ENCODE data around the gene GABBR2. TPM values are rescaled to one million over a fixed set of nuclear protein-coding genes. Genes with fewer than 3 reads are reported as not detected.

Gene GABBR2
- total RNA-seq, 4 donors from 2014 or later, result 0.32 to 1.7 TPM; not detected in 2

DNA sequence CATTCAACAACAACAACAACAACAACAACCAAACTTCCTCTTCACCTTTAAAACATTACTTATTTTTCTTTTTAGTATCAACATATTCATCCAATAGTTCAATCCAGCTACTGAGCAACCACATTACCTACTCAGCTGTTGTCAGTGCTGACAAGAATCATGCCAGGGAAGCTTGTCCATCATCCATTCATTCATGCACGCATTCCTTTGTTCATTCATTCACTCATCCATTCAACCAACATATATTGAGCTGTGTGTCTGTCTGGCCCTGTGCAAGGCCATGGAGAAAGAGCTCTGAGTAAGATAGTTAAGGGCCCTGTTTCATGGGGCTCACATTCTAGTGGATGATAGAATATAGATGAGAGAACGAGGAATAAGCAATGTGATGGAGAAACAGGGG is 373.1 kb downstream of the GABBR2 start:
- no peaks in the 10 kb centered on the region for H3K4me1 ChIP-seq
- no peak for DNase-seq (ENCODE audit: low spot score in 2 of 2)
- no peaks in the 10 kb centered on the region for H3K9me3 ChIP-seq
- TF ChIP-seq POLR2A (IDR thresholded peaks at IDR 0.05) (no peak), POLR2AphosphoS5 (IDR thresholded peaks at IDR 0.05) (no peak)
- H3K36me3 ChIP-seq, result no peaks in the 10 kb centered on the region
- H3K4me3 ChIP-seq, result no peak overlapping the region
- WGBS, result 86% methylated on average over 2 of the region's 2 CpGs
- H3K27ac ChIP-seq, result no peak overlapping the region
- H3K27me3 ChIP-seq, result peaks cover 3% of the 10 kb centered on the region

DNA sequence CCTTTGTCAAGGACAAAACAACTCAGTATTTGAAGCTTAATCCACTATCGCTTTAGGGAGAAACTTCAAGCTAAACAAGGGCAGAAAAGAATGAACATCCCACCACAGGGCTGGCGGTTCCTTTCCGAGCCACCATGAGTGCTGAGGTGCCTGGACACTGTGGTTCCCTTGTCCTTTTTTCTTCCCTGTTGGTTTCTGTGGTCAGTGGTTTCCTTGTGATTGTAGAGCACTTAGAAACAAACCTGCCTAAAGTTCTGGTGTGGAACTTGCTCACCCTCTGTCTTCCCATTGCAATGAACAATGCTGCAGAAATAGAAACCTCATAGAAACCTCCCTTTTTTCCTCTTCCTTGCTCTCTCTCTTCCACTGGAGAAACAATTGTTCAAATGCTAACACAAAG is 373.9 kb downstream of the GABBR2 start:
- TF ChIP-seq POLR2AphosphoS5 (IDR thresholded peaks at IDR 0.05) (no peak), EP300 (IDR thresholded peaks at IDR 0.05) (no peak), POLR2A (IDR thresholded peaks at IDR 0.05) (no peak)
- TF ChIP-seq, protein P1, sequence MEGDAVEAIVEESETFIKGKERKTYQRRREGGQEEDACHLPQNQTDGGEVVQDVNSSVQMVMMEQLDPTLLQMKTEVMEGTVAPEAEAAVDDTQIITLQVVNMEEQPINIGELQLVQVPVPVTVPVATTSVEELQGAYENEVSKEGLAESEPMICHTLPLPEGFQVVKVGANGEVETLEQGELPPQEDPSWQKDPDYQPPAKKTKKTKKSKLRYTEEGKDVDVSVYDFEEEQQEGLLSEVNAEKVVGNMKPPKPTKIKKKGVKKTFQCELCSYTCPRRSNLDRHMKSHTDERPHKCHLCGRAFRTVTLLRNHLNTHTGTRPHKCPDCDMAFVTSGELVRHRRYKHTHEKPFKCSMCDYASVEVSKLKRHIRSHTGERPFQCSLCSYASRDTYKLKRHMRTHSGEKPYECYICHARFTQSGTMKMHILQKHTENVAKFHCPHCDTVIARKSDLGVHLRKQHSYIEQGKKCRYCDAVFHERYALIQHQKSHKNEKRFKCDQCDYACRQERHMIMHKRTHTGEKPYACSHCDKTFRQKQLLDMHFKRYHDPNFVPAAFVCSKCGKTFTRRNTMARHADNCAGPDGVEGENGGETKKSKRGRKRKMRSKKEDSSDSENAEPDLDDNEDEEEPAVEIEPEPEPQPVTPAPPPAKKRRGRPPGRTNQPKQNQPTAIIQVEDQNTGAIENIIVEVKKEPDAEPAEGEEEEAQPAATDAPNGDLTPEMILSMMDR (IDR thresholded peaks at IDR 0.05), result no peak
- Histone ChIP-seq H3K27ac (no peak overlapping the region), H3K4me3 (no peak overlapping the region), H3K4me1 (no peaks in the 10 kb centered on the region), H3K27me3 (peaks cover 3% of the 10 kb centered on the region), H3K9me3 (no peaks in the 10 kb centered on the region), H3K36me3 (no peaks in the 10 kb centered on the region)
- WGBS, result 86% methylated on average over 3 of the region's 3 CpGs
- DNase-seq (ENCODE audit: low spot score in 2 of 2), result no peak

DNA sequence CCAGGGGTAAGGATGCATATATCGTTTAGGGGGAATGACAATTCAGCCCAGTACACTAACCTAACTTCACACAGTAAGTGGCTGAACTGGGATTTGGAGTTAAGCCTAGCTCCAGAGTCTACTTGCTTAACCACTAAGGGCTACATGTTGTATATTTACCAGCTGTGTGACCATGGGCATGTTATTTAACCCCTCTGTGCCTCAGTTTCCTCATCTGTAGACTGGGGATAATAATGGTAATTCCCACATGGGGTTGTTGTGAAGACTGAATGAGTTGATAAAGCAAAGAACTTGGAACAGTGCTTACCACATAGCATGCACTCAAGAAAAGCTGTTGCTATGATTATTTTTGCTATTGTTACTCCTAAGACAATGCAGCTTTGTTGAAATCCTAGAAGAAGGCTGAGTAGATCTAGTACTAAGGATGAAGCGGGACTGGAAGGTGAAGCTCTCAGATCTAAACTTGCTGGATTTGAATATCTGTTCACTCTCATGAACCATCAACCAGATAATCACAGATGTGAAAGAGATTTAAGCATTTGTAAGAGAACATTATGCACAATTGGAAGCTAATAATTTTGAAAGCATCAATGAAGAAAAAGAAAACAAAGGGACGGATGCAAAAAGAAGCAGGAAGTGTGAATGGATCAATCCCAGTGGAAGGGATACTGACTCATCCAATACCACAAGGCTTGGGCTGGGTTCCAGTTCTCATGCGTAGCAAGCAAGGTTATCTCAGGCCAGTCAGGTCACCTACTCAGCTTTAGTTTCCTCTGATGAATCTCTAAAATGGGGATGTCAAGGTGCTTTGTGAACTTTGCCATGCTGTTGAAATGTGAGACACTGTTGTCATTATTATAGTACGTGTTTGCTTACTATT is 374.8 kb downstream of the GABBR2 start:
- Histone ChIP-seq H3K4me3 (no peak overlapping the region), H3K27ac (no peak overlapping the region), H3K36me3 (no peaks in the 10 kb centered on the region), H3K27me3 (peaks cover 9% of the 10 kb centered on the region), H3K9me3 (no peaks in the 10 kb centered on the region), H3K4me1 (no peaks in the 10 kb centered on the region)
- DNase-seq (ENCODE audit: low spot score in 2 of 2), result no peak
- WGBS, result 60% methylated on average over 5 of the region's 5 CpGs
- TF ChIP-seq EP300 (IDR thresholded peaks at IDR 0.05) (no peak), POLR2A (IDR thresholded peaks at IDR 0.05) (no peak), POLR2AphosphoS5 (IDR thresholded peaks at IDR 0.05) (no peak)
- TF ChIP-seq, protein P1 (IDR thresholded peaks at IDR 0.05), result no peak

DNA sequence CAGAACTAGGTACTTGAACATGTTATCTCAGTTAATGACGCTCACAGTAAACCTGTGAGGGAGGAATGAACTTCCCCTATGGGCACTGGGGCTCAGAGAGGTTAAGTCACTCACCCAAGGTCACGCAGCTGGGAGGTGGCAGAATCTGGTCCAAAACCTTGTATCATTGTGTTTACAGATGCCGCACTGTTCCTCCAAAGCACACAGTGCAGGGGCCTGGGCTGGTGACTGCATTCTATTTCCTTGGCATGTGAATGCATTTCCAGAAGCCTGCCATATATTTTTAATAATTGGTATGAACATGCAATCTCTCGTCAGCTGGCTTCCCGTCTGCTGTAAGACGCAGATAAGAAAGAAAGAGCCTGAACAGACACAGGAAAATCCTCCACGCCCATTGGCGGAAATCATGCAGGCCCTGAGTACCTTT is 376.3 kb downstream of the GABBR2 start:
- H3K9me3 ChIP-seq, result no peaks in the 10 kb centered on the region
- H3K27me3 ChIP-seq, result peaks cover 9% of the 10 kb centered on the region
- no peak overlapping the region for H3K27ac ChIP-seq
- TF ChIP-seq EP300 (IDR thresholded peaks at IDR 0.05) (no peak), POLR2AphosphoS5 (IDR thresholded peaks at IDR 0.05) (no peak), POLR2A (IDR thresholded peaks at IDR 0.05) (no peak)
- TF ChIP-seq, protein P1 (IDR thresholded peaks at IDR 0.05), result no peak
- DNase-seq (ENCODE audit: low spot score in 2 of 2), result no peak
- no peaks in the 10 kb centered on the region for H3K36me3 ChIP-seq
- H3K4me1 ChIP-seq, result no peaks in the 10 kb centered on the region
- WGBS, result 66% methylated on average over 8 of the region's 8 CpGs
- no peak overlapping the region for H3K4me3 ChIP-seq

DNA sequence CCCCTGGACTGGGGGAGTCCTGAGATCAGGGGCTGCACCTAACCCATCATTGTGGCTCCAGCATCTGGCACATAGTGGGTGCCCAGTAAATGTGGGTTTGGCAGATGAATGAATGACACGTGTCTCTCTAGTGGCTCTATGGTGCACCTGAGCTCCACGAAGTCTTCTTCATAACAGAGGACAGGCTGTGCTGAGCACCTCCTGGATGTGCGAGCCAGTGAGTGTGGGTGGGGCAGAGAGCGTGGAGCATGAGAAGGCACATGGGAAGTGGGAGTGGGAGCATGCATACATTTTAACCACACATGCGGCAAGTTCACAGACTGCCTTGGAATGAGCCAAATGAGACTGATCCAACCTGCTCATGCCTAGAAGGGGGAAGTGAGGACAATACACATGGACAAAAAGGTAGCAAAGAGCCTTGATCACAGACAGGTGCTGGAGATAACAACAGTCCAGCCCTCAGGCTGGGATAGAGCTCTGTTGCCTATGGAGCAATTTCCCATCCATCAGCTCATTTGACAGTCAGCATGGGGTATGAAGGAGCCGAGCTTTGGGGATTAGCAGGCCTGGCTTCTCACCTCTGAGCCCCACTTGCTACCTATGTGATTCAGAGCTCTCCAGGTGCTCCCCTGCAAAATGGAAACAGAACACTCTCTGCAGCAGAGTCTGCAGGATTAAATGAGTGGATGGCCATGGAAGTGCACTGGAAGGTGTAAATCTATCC is 377.0 kb downstream of the GABBR2 start:
- peaks cover 9% of the 10 kb centered on the region for H3K27me3 ChIP-seq
- WGBS, result 60% methylated on average over 5 of the region's 6 CpGs
- H3K36me3 ChIP-seq, result no peaks in the 10 kb centered on the region
- no peaks in the 10 kb centered on the region for H3K9me3 ChIP-seq
- TF ChIP-seq, protein P1 (IDR thresholded peaks at IDR 0.05), result no peak
- TF ChIP-seq EP300 (IDR thresholded peaks at IDR 0.05) (no peak), POLR2AphosphoS5 (IDR thresholded peaks at IDR 0.05) (no peak), POLR2A (IDR thresholded peaks at IDR 0.05) (no peak)
- H3K4me1 ChIP-seq, result no peaks in the 10 kb centered on the region
- H3K4me3 ChIP-seq, result no peak overlapping the region
- no peak overlapping the region for H3K27ac ChIP-seq
- no peak for DNase-seq (ENCODE audit: low spot score in 2 of 2)

Measured in suprapubic skin (tissue), 4 donors.